ENCODE results near the gene IQSEC3. TPM values are rescaled to one million over a fixed set of nuclear protein-coding genes. Genes with fewer than 3 reads are reported as not detected.

The IQSEC3 gene
- total and polyA plus RNA-seq, 8 donors = 0.64 to 8.4 (median 6.0) TPM

GRCh38 chr12:203462-204260 is 137.1 kb downstream of the IQSEC3 start:
- H3K27ac ChIP-seq = no peak overlapping the region
- DNase-seq = peak in 2 of 4 donors; percentile 57 to 81
- peaks cover 4 to 66% of the 10 kb centered on the region in 2 donors for H3K27me3 ChIP-seq
- peak; percentile 56 for ATAC-seq
- H3K36me3 ChIP-seq = no peaks in the 10 kb centered on the region
- H3K4me3 ChIP-seq = peak overlapping the region; percentile 13 to 24
- TF ChIP-seq CTCF (IDR thresholded peaks at IDR 0.05) = no peak
- H3K4me1 ChIP-seq = peaks cover 0 to 11% of the 10 kb centered on the region in 2 donors
- intact Hi-C loops (cut with DNase I) = no loop called here
- H3K9me3 ChIP-seq = no peaks in the 10 kb centered on the region

GRCh38 chr12:204261-204678 is 137.7 kb downstream of the IQSEC3 start:
- DNase-seq = peak in 1 of 4 donors; percentile 35
- peaks cover 0 to 11% of the 10 kb centered on the region in 2 donors for H3K4me1 ChIP-seq
- intact Hi-C loops (cut with DNase I) = no loop called here
- H3K27ac ChIP-seq = no peak overlapping the region
- ATAC-seq = no peak
- H3K9me3 ChIP-seq = no peaks in the 10 kb centered on the region
- H3K4me3 ChIP-seq = no peak overlapping the region
- H3K36me3 ChIP-seq = no peaks in the 10 kb centered on the region
- peaks cover 4 to 64% of the 10 kb centered on the region in 2 donors for H3K27me3 ChIP-seq
- TF ChIP-seq CTCF (IDR thresholded peaks at IDR 0.05) = no peak

- Histone ChIP-seq H3K4me3 (no peak overlapping the region), H3K27ac (no peak overlapping the region), H3K27me3 (peaks cover 4 to 70% of the 10 kb centered on the region in 2 donors), H3K9me3 (no peaks in the 10 kb centered on the region), H3K36me3 (no peaks in the 10 kb centered on the region), H3K4me1 (peaks cover 0 to 11% of the 10 kb centered on the region in 2 donors)
- intact Hi-C loops (cut with DNase I) = no loop called here
- peak in 1 of 4 donors; percentile 15 for DNase-seq
- ATAC-seq = peak; percentile 57
- TF ChIP-seq CTCF (IDR thresholded peaks at IDR 0.05) = no peak
Observed at GRCh38 chr12:205026-205425, 138.5 kb downstream of the IQSEC3 start.

GRCh38 chr12:206746-207440 is 140.3 kb downstream of the IQSEC3 start:
- Histone ChIP-seq H3K27ac (no peak overlapping the region), H3K9me3 (no peaks in the 10 kb centered on the region), H3K4me1 (peaks cover 0 to 11% of the 10 kb centered on the region in 2 donors), H3K4me3 (no peak overlapping the region), H3K27me3 (peaks cover 4 to 58% of the 10 kb centered on the region in 2 donors), H3K36me3 (no peaks in the 10 kb centered on the region)
- intact Hi-C loops (cut with DNase I) = no loop called here
- ATAC-seq (no peak), DNase-seq (peak in 1 of 4 donors; percentile 70)
- TF ChIP-seq CTCF (IDR thresholded peaks at IDR 0.05) = no peak

- H3K9me3 ChIP-seq = no peaks in the 10 kb centered on the region
- intact Hi-C loops (cut with DNase I) = no loop called here
- H3K27me3 ChIP-seq = peaks cover 6 to 58% of the 10 kb centered on the region in 2 donors
- DNase-seq = peak in 1 of 4 donors; percentile 43
- no peaks in the 10 kb centered on the region for H3K36me3 ChIP-seq
- TF ChIP-seq CTCF (IDR thresholded peaks at IDR 0.05) = no peak
- peaks cover 0 to 13% of the 10 kb centered on the region in 2 donors for H3K4me1 ChIP-seq
- ATAC-seq = no peak
- no peak overlapping the region for H3K4me3 ChIP-seq
- H3K27ac ChIP-seq = no peak overlapping the region
Observed at GRCh38 chr12:207804-208203, 141.2 kb downstream of the IQSEC3 start.
